B cell (primary cell): Measurements from ENCODE around the gene KCNK13. TPM values are rescaled to one million over a fixed set of nuclear protein-coding genes. Genes with fewer than 3 reads are reported as not detected.

Experiments used
- ATAC-seq: fragments of 200-7000 bp; cut with Tn5 transposase; one replicate; pipeline ENCODE4 v1.10.0; 2021; ENCODE audit warnings: low read depth, mild to moderate bottlenecking, moderate number of reproducible peaks, moderate library complexity
- CTCF ChIA-PET: fragments of 350-600 bp; sonication (Branson Sonifier 250); formaldehyde crosslinking; loops from one replicate; lab custom pipeline; 2021; ENCODE audit warnings: antibody characterized with exemption, inconsistent platforms; lab: Charles Lee
- POLR2A ChIA-PET: fragments of 350-600 bp; sonication (Branson Sonifier 250); formaldehyde crosslinking; loops from one replicate; lab custom pipeline; 2021; ENCODE audit warnings: antibody characterized with exemption; lab: Charles Lee
- DNase-seq: peaks from one replicate; pipeline ENCODE4 v3.0.0; 2013
- H2AFZ ChIP-seq: 2 replicates; pipeline ENCODE4 v1.6.1; 2012; ENCODE audit warnings: mild to moderate bottlenecking, low read depth, low read length; ENCODE audit not compliant: insufficient read depth, poor library complexity, severe bottlenecking
- H3K27ac ChIP-seq, 2 donors: 1 replicate in 1 of 2; 2 replicates in 1 of 2; pipeline ENCODE4 v1.5.1; 2012 to 2013; ENCODE audit warnings: low read length in 2 of 2, mild to moderate bottlenecking in 2 of 2, moderate library complexity in 1 of 2
- H3K27me3 ChIP-seq, 4 experiments: fragments of 200-600 bp in 1 of 4; sonication (generic) in 1 of 4; replicated peaks in 1 of 4; 1 replicate in 2 of 4; 2 replicates in 2 of 4; pipeline versions ENCODE4 v1.6.1 to v1.7.0; 2013 to 2016; ENCODE audit warnings: low read length in 3 of 4, mild to moderate bottlenecking in 2 of 4, mixed read lengths in 1 of 4, moderate library complexity in 1 of 4; ENCODE audit not compliant: insufficient read depth in 4 of 4, control insufficient read depth in 3 of 4; ENCODE audit errors: control extremely low read depth in 1 of 4
- H3K36me3 ChIP-seq, 2 experiments: replicated peaks in 1 of 2; 1 replicate in 1 of 2; 2 replicates in 1 of 2; pipeline versions ENCODE4 v1.6.1 to v1.7.1; 2013; ENCODE audit warnings: low read length in 1 of 2; ENCODE audit not compliant: insufficient read depth in 2 of 2, control insufficient read depth in 1 of 2; ENCODE audit errors: control extremely low read depth in 1 of 2, extremely low read depth in 1 of 2
- H3K4me1 ChIP-seq, 2 donors: fragments of 200-600 bp in 1 of 2; sonication (generic) in 1 of 2; 1 replicate in 1 of 2; 2 replicates in 1 of 2; pipeline versions ENCODE4 v1.5.1 to v1.6.1; 2013 to 2017; ENCODE audit warnings: low read length in 2 of 2; ENCODE audit not compliant: control insufficient read depth in 2 of 2, insufficient read depth in 2 of 2
- H3K4me2 ChIP-seq: replicated peaks from 2 replicates; pipeline ENCODE3; 2012; ENCODE audit warnings: mild to moderate bottlenecking, low read depth, low read length; ENCODE audit not compliant: poor library complexity, severe bottlenecking
- H3K4me3 ChIP-seq, 5 experiments: fragments of 200-600 bp in 1 of 5; sonication (generic) in 1 of 5; 1 replicate in 3 of 5; 2 replicates in 2 of 5; pipeline versions ENCODE4 v1.5.1 to v1.7.0; 2011 to 2016; ENCODE audit warnings: low read length in 4 of 5, mild to moderate bottlenecking in 4 of 5, low read depth in 2 of 5, control low read depth in 1 of 5, moderate library complexity in 1 of 5; ENCODE audit not compliant: insufficient read depth in 1 of 5; ENCODE audit errors: control extremely low read depth in 1 of 5, extremely low read depth in 1 of 5
- H3K79me2 ChIP-seq: fragments of 200-600 bp; sonication (generic); one replicate; pipeline ENCODE4 v1.6.0; 2016; ENCODE audit warnings: low read length; ENCODE audit not compliant: control insufficient read depth, insufficient read depth
- H3K9ac ChIP-seq: fragments of 200-600 bp; sonication (generic); 2 replicates; pipeline ENCODE4 v1.6.1; 2017; ENCODE audit warnings: mild to moderate bottlenecking, low read length, moderate library complexity
- H3K9me3 ChIP-seq, 3 donors: one replicate each; pipeline versions ENCODE4 v1.6.1 to v1.7.1; 2013; ENCODE audit warnings: low read length in 2 of 3; ENCODE audit not compliant: control insufficient read depth in 2 of 3, insufficient read depth in 1 of 3; ENCODE audit errors: control extremely low read depth in 1 of 3
- H4K20me1 ChIP-seq: 2 replicates; pipeline ENCODE4 v1.6.0; 2012; ENCODE audit warnings: mild to moderate bottlenecking, low read length; ENCODE audit not compliant: insufficient read depth, control insufficient read depth, poor library complexity, severe bottlenecking
- H3K27ac Mint-ChIP-seq: one replicate; pipeline ENCODE4 v1.8.0; 2021; ENCODE audit warnings: mixed read lengths
- H3K27me3 Mint-ChIP-seq: one replicate; pipeline ENCODE4 v1.8.0; 2021; ENCODE audit warnings: mixed read lengths
- H3K4me1 Mint-ChIP-seq: one replicate; pipeline ENCODE4 v1.8.0; 2021; ENCODE audit warnings: mixed read lengths
- H3K4me3 Mint-ChIP-seq: one replicate; pipeline ENCODE4 v1.8.0; 2021; ENCODE audit warnings: mixed read lengths
- H3K9me3 Mint-ChIP-seq: one replicate; pipeline ENCODE4 v1.8.0; 2022; ENCODE audit warnings: mixed read lengths; ENCODE audit not compliant: insufficient read depth
- EZH2 ChIP-seq: IDR thresholded peaks from 2 replicates; pipeline ENCODE4 v1.6.1; 2012; ENCODE audit warnings: borderline replicate concordance, low read depth, mild to moderate bottlenecking, moderate library complexity, low read length; ENCODE audit not compliant: insufficient read depth, poor library complexity, severe bottlenecking
- WGBS: methylation state at CpG from one replicate; pipeline ENCODE4 v1.1.5; 2013; ENCODE audit warnings: missing lambda C conversion rate; ENCODE audit not compliant: insufficient coverage; 5-methylcytosine and 5-hydroxymethylcytosine counted together
- intact Hi-C: fragments of 100-400 bp; cut with micrococcal nuclease; formaldehyde crosslinking; loops from one replicate; pipeline ENCODE4 v1.10.0; 2022
- polyA plus RNA-seq: library from polyadenylated mRNA; depleted of rRNA; stranded (reverse); fragments of >200 nt; gene quantifications from 2 replicates; pipeline ENCODE4 v1.2.3, GENCODE V29; 2012
- total RNA-seq, 2 donors: library from RNA; stranded (reverse); fragments of 120-200 nt in 1 of 2; gene quantifications; 1 replicate in 1 of 2; 2 replicates in 1 of 2; pipeline versions ENCODE4 v1.2.3 to v1.2.4, GENCODE V29; 2013 to 2022
- TF ChIP-seq, protein P1 (sequence below): fragments of 200-600 bp; IDR thresholded peaks from one replicate; pipeline ENCODE4 v1.8.0; 2022; ENCODE audit warnings: antibody characterized with exemption, mild to moderate bottlenecking

Gene KCNK13
- total and polyA plus RNA-seq, 2 donors (not counting 1 experiment from before 2014, with no cell fraction given) = 0.03 TPM; not detected in 1

DNA sequence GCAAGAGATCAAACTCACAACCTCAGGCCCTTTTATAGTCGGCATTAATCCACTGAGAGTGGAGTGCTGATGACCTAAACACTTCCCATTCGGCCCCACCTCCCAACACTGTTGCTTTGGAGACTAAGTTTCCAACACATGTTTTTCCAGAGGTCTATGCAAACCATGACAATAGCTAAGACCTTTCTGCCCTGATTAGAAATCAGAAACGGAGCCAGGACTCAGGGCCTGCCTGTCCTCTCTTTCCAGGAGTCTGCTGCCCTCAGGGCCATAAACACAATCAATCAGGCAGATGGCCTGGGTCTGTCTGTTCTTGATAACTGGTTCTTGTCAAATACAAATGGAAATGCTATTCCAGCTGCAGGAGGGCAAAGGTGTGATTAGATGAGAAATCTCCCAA, 97.4 kb downstream of the KCNK13 start:
- no peaks in the 10 kb centered on the region for H4K20me1 ChIP-seq
- no peak overlapping the region for H3K4me2 ChIP-seq
- no peak for ATAC-seq
- H3K27ac Mint-ChIP-seq = no peak overlapping the region
- H3K4me3 ChIP-seq = no peak overlapping the region
- 94% methylated on average over 3 of the region's 3 CpGs for WGBS
- POLR2A ChIA-PET = no interaction called here
- H3K4me1 Mint-ChIP-seq = no peaks in the 10 kb centered on the region
- intact Hi-C loops = no loop called here
- H3K4me1 ChIP-seq = no peaks in the 10 kb centered on the region
- H3K36me3 ChIP-seq = no peaks in the 10 kb centered on the region
- TF ChIP-seq EZH2 = no peak
- TF ChIP-seq, protein P1, sequence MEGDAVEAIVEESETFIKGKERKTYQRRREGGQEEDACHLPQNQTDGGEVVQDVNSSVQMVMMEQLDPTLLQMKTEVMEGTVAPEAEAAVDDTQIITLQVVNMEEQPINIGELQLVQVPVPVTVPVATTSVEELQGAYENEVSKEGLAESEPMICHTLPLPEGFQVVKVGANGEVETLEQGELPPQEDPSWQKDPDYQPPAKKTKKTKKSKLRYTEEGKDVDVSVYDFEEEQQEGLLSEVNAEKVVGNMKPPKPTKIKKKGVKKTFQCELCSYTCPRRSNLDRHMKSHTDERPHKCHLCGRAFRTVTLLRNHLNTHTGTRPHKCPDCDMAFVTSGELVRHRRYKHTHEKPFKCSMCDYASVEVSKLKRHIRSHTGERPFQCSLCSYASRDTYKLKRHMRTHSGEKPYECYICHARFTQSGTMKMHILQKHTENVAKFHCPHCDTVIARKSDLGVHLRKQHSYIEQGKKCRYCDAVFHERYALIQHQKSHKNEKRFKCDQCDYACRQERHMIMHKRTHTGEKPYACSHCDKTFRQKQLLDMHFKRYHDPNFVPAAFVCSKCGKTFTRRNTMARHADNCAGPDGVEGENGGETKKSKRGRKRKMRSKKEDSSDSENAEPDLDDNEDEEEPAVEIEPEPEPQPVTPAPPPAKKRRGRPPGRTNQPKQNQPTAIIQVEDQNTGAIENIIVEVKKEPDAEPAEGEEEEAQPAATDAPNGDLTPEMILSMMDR = no peak
- no peak overlapping the region for H3K27ac ChIP-seq
- H3K9me3 Mint-ChIP-seq = peaks cover 3% of the 10 kb centered on the region
- no peak overlapping the region for H2AFZ ChIP-seq
- peaks cover 0 to 7% (median 0%) of the 10 kb centered on the region in 3 donors for H3K9me3 ChIP-seq
- H3K9ac ChIP-seq = no peak overlapping the region
- H3K27me3 Mint-ChIP-seq = peaks cover 24% of the 10 kb centered on the region
- no peak for DNase-seq
- H3K27me3 ChIP-seq = peaks cover 0 to 3% (median 0%) of the 10 kb centered on the region in 4 experiments
- CTCF ChIA-PET = no interaction called here
- H3K79me2 ChIP-seq = no peaks in the 10 kb centered on the region
- no peak overlapping the region for H3K4me3 Mint-ChIP-seq

DNA sequence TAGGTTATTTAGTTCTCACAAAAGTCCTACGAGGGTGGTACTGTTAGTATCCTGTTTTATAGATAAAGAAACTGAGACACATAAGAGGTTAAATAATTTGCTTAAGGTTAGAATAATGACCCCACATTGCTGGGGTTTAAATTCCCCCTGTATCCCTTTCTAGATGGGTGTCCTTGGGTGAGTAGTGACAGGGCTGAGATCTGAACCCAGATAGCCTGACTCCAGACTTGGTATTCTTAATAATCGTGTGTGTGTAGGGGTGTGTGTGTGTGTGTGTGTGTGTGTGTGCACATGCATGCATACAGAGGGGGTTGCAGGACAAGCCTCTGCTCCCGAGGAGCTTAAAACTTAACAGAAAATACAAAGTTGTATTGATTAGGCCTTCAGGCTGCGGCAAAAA, 97.9 kb downstream of the KCNK13 start:
- POLR2A ChIA-PET = no interaction called here
- no peak overlapping the region for H3K4me3 Mint-ChIP-seq
- no peaks in the 10 kb centered on the region for H3K4me1 Mint-ChIP-seq
- CTCF ChIA-PET = no interaction called here
- 100% methylated on average over 1 of the region's 4 CpGs for WGBS
- H3K27me3 ChIP-seq = peaks cover 0 to 3% (median 0%) of the 10 kb centered on the region in 4 experiments
- peaks cover 0 to 4% (median 0%) of the 10 kb centered on the region in 3 donors for H3K9me3 ChIP-seq
- TF ChIP-seq EZH2 = no peak
- TF ChIP-seq, protein P1 = no peak
- no peak overlapping the region for H2AFZ ChIP-seq
- no peaks in the 10 kb centered on the region for H3K79me2 ChIP-seq
- H3K4me1 ChIP-seq = no peaks in the 10 kb centered on the region
- no peak overlapping the region for H3K4me2 ChIP-seq
- no peak overlapping the region for H3K27ac Mint-ChIP-seq
- no peak overlapping the region for H3K4me3 ChIP-seq
- no peaks in the 10 kb centered on the region for H3K9me3 Mint-ChIP-seq
- intact Hi-C loops = no loop called here
- no peaks in the 10 kb centered on the region for H3K36me3 ChIP-seq
- H3K27ac ChIP-seq = no peak overlapping the region
- no peak for DNase-seq
- ATAC-seq = no peak
- H4K20me1 ChIP-seq = no peaks in the 10 kb centered on the region
- no peak overlapping the region for H3K9ac ChIP-seq
- H3K27me3 Mint-ChIP-seq = peaks cover 24% of the 10 kb centered on the region
